Inflammatory macrophage (primary cell): Measurements from ENCODE around the gene ACSBG1.
"Not testable (repeated sequence)": the region's sequence is repeated elsewhere in the genome, so short reads cannot be mapped to it uniquely, and the experiment has no call there.

Experiments used
- DNase-seq, 2 donors: peaks; one replicate each; pipeline ENCODE4 v3.0.0-alpha.2; 2020 to 2022

The ACSBG1 gene

DNA sequence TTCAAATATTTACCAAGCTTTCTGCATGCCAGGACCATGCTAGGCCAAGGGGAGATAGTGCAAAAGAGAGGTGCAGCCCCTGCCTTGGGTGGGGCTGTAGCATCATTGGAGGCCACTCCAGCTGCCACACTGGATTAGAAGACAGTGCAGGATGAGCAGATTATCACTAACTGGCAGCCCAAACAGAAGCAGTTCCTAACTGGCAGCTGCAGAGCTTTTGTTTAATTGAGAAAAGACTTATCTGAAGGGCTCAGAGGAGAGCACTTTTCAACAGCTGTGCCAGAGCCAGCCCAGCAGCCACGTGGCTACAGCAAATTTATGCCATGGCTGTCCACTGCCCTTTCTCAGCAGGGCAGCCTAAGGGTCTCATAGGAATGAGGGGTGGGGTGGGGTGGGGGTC lies 13.5 kb upstream of the ACSBG1 start:
- no peak for DNase-seq

DNA sequence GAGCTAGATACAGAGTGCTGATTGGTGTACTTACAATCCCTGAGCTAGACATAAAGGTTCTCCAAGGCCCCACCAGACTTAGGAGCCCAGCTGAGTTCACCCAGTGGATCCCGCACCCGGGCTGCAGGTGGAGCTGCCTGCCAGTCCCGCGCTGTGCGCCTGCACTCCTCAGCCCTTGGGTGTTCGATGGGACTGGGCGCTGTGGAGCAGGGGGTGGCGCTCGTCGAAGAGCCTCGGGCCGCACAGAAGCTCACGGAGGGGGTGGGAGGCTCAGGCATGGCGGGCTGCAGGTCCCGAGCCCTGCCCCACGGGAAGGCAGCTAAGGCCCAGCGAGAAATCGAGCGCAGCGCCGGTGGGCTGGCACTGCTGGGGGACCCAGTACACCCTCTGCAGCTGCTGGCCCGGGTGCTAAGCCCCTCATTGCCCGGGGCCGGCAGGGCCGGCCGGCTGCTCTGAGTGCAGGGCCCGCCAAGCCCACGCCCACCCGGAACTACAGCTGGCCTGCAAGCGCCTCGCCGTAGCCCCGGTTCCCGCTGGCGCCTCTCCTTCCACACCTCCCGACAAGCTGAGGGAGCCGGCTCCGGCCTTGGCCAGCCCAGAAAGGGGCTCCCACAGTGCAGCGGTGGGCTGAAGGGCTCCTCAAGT lies 11.7 kb upstream of the ACSBG1 start:
- not testable (repeated sequence) for DNase-seq

GRCh38 chr15:78245392-78245791 lies 11.0 kb upstream of the ACSBG1 start:
- not testable (repeated sequence) for DNase-seq

DNA sequence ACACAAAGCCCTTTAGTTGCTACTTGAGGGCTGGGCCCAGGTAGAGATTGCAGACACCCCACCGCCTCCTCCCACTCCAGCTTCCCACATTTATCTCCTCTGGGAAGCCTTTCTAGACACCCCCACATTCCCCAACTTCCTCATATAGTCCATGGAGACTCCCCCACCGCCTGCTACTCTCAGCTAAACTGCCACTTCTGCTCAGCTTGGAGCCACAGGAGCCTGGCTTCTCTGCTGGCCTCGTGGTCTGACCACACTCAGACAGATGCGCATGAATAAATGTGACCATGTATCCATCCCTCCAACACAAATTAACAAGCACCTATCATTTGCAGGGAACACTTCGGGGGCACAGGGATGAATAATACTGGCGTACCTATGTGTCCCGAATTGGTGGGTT lies 10.5 kb upstream of the ACSBG1 start:
- peak in 1 of 2 donors; percentile 22 for DNase-seq

DNA sequence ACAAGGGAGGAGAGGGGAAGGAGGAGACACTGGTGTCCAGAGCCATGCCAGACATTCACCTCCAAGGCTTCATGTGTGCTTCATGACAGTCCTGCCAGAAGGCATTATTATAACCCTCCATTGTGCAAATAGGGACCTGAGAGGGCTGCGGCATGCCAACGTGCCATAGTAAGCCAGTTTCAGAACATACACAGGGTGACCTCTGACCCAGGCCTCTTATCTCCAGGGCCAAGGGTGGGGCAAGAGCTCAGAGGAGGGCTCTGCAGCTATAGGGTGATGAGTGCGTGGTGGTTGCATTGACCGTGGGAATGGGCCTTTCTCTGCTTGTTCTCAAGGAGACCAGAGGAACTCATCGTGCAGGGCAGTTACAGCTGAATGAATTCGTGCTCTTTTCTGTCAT lies 9.7 kb upstream of the ACSBG1 start:
- no peak for DNase-seq

DNA sequence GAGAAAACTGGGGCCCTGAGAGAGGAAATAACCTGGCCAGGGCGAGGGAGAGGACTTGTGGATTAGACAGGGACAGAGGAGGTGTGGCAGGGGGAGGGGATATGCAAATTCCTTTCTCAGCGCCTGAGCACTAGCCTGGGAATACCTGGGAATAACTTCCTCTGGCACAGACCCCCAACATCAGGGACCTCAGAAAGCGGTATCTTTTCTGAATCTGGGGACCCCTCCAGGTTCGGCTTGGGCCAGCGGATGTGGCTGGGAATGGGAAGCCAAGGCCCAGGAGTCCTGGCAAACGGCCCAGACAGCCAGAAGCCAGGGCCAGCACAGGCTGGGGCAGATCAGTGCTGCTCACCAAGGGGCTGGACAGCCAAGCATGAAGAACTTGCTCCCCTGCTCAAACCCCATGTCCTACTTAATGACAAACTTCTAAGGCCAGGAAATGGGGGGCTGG lies 9.2 kb upstream of the ACSBG1 start:
- no peak for DNase-seq

- DNase-seq = no peak
Measured at GRCh38 chr15:78243058-78243457, 8.7 kb upstream of the ACSBG1 start.

- peak; percentile 22 to 31 for DNase-seq
Measured at GRCh38 chr15:78242128-78242527, 7.8 kb upstream of the ACSBG1 start.

DNA sequence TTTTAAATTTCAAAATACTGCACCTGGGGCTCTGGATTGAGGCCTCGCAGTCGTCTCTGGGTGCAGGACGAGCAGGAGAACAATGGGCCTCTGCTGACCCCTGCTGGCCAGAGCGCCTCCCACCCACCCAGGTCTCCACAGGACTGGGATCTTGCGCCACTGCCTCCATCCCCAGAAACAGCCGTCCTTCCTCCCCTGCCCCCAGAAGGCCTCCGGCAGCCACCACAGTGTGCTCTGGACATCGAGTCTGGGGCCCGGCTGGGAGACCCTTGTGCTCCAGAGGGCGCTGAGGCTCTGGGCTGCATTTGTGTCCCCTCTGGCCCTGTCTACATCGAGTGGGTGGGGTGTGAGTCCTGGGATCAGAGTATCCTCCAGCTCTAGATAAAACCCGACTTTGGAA lies 6.7 kb upstream of the ACSBG1 start:
- DNase-seq = peak; percentile 67 to 77

GRCh38 chr15:78239811-78240210 lies 5.4 kb upstream of the ACSBG1 start:
- no peak for DNase-seq

GRCh38 chr15:78237146-78237545 lies 2.8 kb upstream of the ACSBG1 start:
- no peak for DNase-seq

- no peak for DNase-seq
Measured at GRCh38 chr15:78236491-78236890, 2.1 kb upstream of the ACSBG1 start.

- no peak for DNase-seq
Measured at GRCh38 chr15:78233496-78233895, 869 bp downstream of the ACSBG1 start.

DNA sequence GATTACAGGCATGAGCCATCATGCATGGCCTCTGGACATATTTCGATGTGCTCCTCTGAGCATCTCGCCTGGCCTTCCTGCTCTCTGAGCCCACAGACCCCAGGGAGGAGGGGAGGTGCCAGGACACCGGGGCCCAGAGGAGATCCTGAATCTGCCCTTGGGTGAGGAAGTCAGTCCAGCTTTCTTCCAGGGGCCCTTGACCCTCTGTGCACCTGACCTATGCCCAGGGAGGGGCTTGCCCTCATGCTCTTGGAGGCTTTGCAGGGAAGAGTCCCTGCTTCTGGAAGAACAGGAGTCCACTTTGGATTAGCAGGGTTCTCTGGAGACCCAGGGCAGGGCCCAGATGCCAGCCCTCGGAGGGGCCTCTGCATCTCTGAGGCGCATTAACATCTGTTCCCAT lies 1.4 kb downstream of the ACSBG1 start:
- DNase-seq = no peak

DNA sequence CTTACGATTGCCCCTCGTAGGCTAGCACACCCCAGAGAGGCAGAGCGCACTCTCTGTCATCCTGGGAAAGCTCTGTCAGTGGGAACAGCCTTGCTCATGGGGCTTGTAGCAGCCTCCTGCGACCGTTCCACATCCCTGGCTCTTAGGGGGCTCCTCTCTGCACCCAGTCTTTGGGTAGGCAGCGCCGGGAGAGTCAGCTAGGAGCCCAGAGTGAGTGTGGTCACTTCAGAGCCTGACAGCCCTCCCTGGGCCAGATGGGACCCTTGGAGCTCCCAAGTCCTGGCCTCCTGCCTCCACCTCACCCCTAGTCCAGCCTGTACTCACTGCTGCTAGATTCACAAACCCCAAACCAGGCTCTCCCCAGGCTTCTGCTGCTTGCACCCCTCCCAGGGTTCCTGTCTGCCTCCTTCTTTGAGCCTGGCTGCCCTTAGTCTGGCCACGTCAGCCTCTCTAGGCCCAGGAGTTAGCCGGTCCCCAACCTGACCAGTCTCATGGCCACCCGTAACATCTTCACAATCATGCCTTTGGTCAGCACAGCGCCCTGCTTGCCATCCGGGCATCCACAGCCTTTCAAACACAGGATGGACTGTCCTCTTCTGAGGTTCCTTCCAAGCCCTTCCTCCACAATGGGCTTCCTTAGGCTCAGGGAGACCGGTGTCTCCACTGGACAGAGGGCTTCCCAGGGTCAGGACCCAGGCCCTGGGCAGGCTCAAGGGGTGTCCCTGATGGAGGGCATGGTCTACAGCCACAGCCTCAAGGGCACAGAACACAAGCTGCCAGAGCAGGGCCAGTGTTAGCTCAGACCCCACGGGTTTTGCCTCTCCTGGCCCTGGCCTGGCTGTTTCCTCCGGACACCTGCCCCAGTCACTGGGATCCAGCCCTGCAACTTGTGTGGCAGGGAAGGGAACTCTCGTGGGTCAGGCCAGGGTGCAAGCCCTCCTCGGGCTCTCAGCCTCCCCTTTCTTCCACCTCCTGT lies 4.6 kb downstream of the ACSBG1 start:
- DNase-seq = no peak

DNA sequence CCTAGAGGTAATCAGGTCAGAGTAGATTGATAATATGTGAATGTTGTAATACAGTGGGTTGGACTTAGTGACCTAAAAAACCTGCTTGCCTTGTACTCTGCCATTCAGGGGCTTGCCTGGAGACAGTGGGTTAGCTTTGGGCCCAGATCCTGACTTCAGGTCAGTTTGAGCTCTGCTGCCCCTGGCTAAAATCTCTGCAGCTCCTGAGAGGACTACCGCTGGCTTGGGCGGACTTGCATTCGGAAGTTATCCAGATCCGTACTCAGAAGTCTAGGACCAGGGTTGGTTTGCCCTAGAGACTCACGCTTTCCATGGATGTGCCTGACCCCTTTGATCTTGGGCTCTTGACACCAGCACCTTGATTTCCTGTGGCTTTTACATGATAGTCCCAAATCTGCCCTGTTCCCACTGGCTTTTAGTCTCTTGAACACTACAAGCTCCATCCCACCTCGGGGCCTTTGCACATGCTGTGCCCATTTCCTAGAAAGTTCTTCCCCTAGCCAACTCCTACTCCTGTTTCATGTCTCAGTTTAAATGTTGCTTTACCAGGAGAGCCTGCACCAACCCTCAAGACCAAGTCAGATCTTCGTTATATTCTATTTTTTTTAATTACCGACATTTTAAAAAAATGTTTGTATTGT lies 5.9 kb downstream of the ACSBG1 start:
- no peak for DNase-seq

- DNase-seq = no peak
Measured at GRCh38 chr15:78225783-78226541, 8.4 kb downstream of the ACSBG1 start.

GRCh38 chr15:78224023-78224411 lies 10.3 kb downstream of the ACSBG1 start:
- no peak for DNase-seq

DNA sequence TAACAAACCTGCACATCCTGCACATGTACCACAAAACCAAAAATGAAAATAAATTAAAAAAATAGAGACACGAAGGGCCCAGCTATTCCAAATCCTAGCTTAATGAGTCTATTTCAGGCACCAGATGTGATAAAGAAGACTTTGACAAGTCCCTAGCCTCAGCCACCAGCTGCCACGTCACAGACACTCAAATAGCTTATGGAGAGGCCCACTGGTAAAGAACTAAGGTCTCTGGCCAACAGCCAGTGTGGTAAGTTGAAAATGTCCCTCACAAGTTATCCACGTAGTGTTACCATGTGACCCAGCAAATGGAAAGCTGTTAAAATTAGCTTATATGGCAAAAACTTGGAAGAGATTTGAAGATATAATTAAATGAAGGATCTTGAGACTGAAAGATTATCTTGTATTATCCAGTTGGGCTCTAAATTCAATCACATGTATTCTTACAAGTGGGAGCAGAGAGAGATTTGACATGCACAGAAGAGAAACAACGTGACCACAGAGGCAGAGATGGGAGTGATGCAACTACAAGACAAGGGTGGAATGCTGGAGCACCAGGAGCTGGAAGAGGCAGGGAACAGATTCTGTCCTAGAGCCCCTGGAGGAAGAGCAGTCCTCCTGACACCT lies 10.9 kb downstream of the ACSBG1 start:
- no peak for DNase-seq

- DNase-seq = no peak
Measured at GRCh38 chr15:78222745-78223395, 11.5 kb downstream of the ACSBG1 start.

DNA sequence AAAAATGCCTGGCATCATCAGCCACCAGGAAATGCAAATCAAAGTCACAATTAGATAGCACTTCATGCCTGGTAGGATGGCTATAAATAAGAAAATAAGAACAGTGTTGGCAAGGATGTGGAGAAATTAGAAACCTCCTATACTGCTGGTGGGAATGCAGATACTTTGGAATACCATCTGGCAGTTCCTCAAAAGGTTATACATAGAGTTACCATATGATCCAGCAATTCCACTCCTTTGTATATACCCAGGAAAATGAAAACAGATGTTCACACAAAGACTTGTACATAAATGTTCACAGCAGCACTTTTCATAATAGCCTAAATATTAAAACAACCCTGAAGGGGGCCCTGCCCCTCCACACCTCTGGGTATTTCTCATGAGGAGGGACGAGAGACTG lies 13.7 kb downstream of the ACSBG1 start:
- no peak for DNase-seq
